H1 (cell line): ENCODE results near the gene SDHAF2. TPM values are rescaled to one million over a fixed set of nuclear protein-coding genes. Genes with fewer than 3 reads are reported as not detected.

Source experiments
- CTCF ChIA-PET: fragments of 300-600 bp; sonication (Branson Sonifier 250); formaldehyde crosslinking; loops from one replicate; lab custom pipeline; 2021; ENCODE audit not compliant: partially characterized antibody; lab: Charles Lee
- POLR2A ChIA-PET: fragments of 300-600 bp; sonication (Branson Sonifier 250); formaldehyde crosslinking; loops from one replicate; lab custom pipeline; 2021; ENCODE audit warnings: inconsistent platforms; ENCODE audit not compliant: partially characterized antibody; lab: Charles Lee
- DNase-seq, 2 experiments: peaks; one replicate each; pipeline versions ENCODE4 v3.0.0 to v3.0.0-alpha.2; 2010 to 2022; ENCODE audit warnings: low spot score in 2 of 2, low read depth in 1 of 2, mixed read lengths in 1 of 2
- FAIRE-seq: peaks from 2 replicates; lab custom pipeline; 2011; peaks lifted over from hg19 to GRCh38; lab: Jason Lieb, UNC
- H2AFZ ChIP-seq: 2 replicates; pipeline ENCODE4 v1.8.1; 2012; ENCODE audit warnings: low read length, inconsistent platforms
- H2AK5ac ChIP-seq: 2 replicates; pipeline ENCODE4 v1.6.1; 2013; ENCODE audit warnings: low read depth, low read length
- H2BK120ac ChIP-seq: replicated peaks from 2 replicates; pipeline ENCODE3; 2013; ENCODE audit warnings: low read depth, low read length, inconsistent platforms
- H2BK12ac ChIP-seq: 2 replicates; pipeline ENCODE4 v1.6.1; 2013; ENCODE audit warnings: low read depth, low read length
- H2BK15ac ChIP-seq: 2 replicates; pipeline ENCODE4 v1.6.1; 2013; ENCODE audit warnings: low read length
- H2BK20ac ChIP-seq: 2 replicates; pipeline ENCODE4 v1.6.1; 2013; ENCODE audit warnings: low read length
- H2BK5ac ChIP-seq: 2 replicates; pipeline ENCODE4 v1.6.1; 2013; ENCODE audit warnings: low read depth, low read length
- H3K14ac ChIP-seq: 2 replicates; pipeline ENCODE4 v1.6.1; 2013; ENCODE audit warnings: inconsistent platforms; ENCODE audit not compliant: insufficient read length
- H3K18ac ChIP-seq: 2 replicates; pipeline ENCODE4 v1.6.1; 2013; ENCODE audit warnings: low read length; ENCODE audit errors: extremely low read depth
- H3K23ac ChIP-seq: 2 replicates; pipeline ENCODE4 v1.6.1; 2013; ENCODE audit warnings: inconsistent platforms; ENCODE audit not compliant: insufficient read length
- H3K23me2 ChIP-seq: 2 replicates; pipeline ENCODE4 v1.6.1; 2013; ENCODE audit warnings: low read depth, low read length
- H3K27ac ChIP-seq: 2 replicates; pipeline ENCODE4 v1.6.1; 2011; ENCODE audit warnings: low read depth, low read length, inconsistent platforms
- H3K27me3 ChIP-seq, 4 experiments: replicated peaks in 1 of 4; 1 replicate in 1 of 4; 2 replicates in 3 of 4; pipeline versions ENCODE4 v1.6.1 to v1.8.1; 2011 to 2013; ENCODE audit warnings: low read length in 3 of 4, mild to moderate bottlenecking in 3 of 4, inconsistent platforms in 2 of 4, mixed read lengths in 2 of 4, moderate library complexity in 1 of 4; ENCODE audit not compliant: control insufficient read depth in 3 of 4, insufficient read depth in 3 of 4; ENCODE audit errors: extremely low read depth in 1 of 4
- H3K36me3 ChIP-seq, 4 experiments: 2 replicates each; pipeline versions ENCODE4 v1.6.1 to v1.8.1; 2011 to 2013; ENCODE audit warnings: mild to moderate bottlenecking in 4 of 4, low read length in 3 of 4, moderate library complexity in 2 of 4, control low read depth in 1 of 4, inconsistent platforms in 1 of 4; ENCODE audit not compliant: insufficient read depth in 4 of 4, control insufficient read depth in 2 of 4
- H3K4ac ChIP-seq: replicated peaks from 2 replicates; pipeline ENCODE3; 2013; ENCODE audit warnings: low read length, low read depth, mixed read lengths, inconsistent platforms; ENCODE audit not compliant: insufficient read length
- H3K4me1 ChIP-seq, 4 experiments: replicated peaks in 1 of 4; 1 replicate in 1 of 4; 2 replicates in 3 of 4; pipeline versions ENCODE4 v1.6.1 to v1.8.1; 2011 to 2013; ENCODE audit warnings: low read length in 3 of 4, inconsistent platforms in 2 of 4, mixed read lengths in 1 of 4; ENCODE audit not compliant: insufficient read depth in 4 of 4, control insufficient read depth in 3 of 4
- H3K4me2 ChIP-seq, 2 experiments: 2 replicates each; pipeline versions ENCODE4 v1.6.1 to v1.8.1; 2011 to 2013; ENCODE audit warnings: low read depth in 2 of 2, low read length in 2 of 2, control low read depth in 1 of 2, inconsistent platforms in 1 of 2, mild to moderate bottlenecking in 1 of 2; ENCODE audit not compliant: insufficient read depth in 1 of 2
- H3K4me3 ChIP-seq, 4 experiments: fragments of 200-600, 300-600 bp in 1 of 4; sonication (generic), shearing (Covaris generic), sonication (Bioruptor Twin) in 1 of 4; 2 replicates each; pipeline versions ENCODE4 v1.5.1 to v1.8.1; 2011 to 2016; ENCODE audit warnings: low read length in 4 of 4, low read depth in 3 of 4, control low read depth in 2 of 4, inconsistent platforms in 2 of 4, mild to moderate bottlenecking in 2 of 4, mixed read lengths in 1 of 4, moderate library complexity in 1 of 4; ENCODE audit not compliant: insufficient read depth in 2 of 4; ENCODE audit errors: extremely low read depth in 1 of 4
- H3K56ac ChIP-seq: replicated peaks from 2 replicates; pipeline ENCODE3; 2013; ENCODE audit warnings: low read depth, mild to moderate bottlenecking, mixed read lengths, low read length, inconsistent platforms; ENCODE audit not compliant: insufficient read length
- H3K79me1 ChIP-seq: 2 replicates; pipeline ENCODE4 v1.6.1; 2013; ENCODE audit warnings: low read depth, low read length, control low read depth
- H3K79me2 ChIP-seq, 2 experiments: 2 replicates each; pipeline versions ENCODE4 v1.6.1 to v1.8.1; 2012 to 2013; ENCODE audit warnings: low read length in 2 of 2, mild to moderate bottlenecking in 2 of 2, inconsistent platforms in 1 of 2; ENCODE audit not compliant: insufficient read depth in 2 of 2, control insufficient read depth in 1 of 2
- H3K9ac ChIP-seq, 4 experiments: replicated peaks in 1 of 4; 1 replicate in 1 of 4; 2 replicates in 3 of 4; pipeline versions ENCODE4 v1.6.1 to v1.8.1; 2011 to 2013; ENCODE audit warnings: low read depth in 3 of 4, low read length in 3 of 4, control low read depth in 2 of 4, mild to moderate bottlenecking in 2 of 4, moderate library complexity in 2 of 4, inconsistent platforms in 1 of 4; ENCODE audit errors: extremely low read depth in 1 of 4
- H3K9me3 ChIP-seq, 2 experiments: 2 replicates each; pipeline versions ENCODE4 v1.6.1 to v1.8.1; 2012 to 2013; ENCODE audit warnings: mild to moderate bottlenecking in 2 of 2, moderate library complexity in 2 of 2, control low read depth in 1 of 2, inconsistent platforms in 1 of 2, low read depth in 1 of 2, low read length in 1 of 2, mixed read lengths in 1 of 2; ENCODE audit not compliant: insufficient read depth in 2 of 2
- H4K20me1 ChIP-seq, 2 experiments: replicated peaks in 1 of 2; 2 replicates each; pipeline versions ENCODE3 to v1.8.1; 2011 to 2013; ENCODE audit warnings: inconsistent platforms in 2 of 2, low read length in 2 of 2, mild to moderate bottlenecking in 1 of 2; ENCODE audit not compliant: insufficient read depth in 2 of 2, control insufficient read depth in 1 of 2
- H4K5ac ChIP-seq: 2 replicates; pipeline ENCODE4 v1.6.1; 2013; ENCODE audit warnings: low read length, low read depth, mixed read lengths, inconsistent platforms; ENCODE audit not compliant: insufficient read length
- H4K8ac ChIP-seq: 2 replicates; pipeline ENCODE4 v1.8.0; 2013; ENCODE audit warnings: mild to moderate bottlenecking, moderate library complexity, low read length, inconsistent platforms; ENCODE audit not compliant: insufficient read depth; ENCODE audit errors: extremely low read depth
- H4K91ac ChIP-seq: replicated peaks from 2 replicates; pipeline ENCODE3; 2013; ENCODE audit warnings: low read length, mixed read lengths, inconsistent platforms; ENCODE audit not compliant: insufficient read length
- KDM5A ChIP-seq: fragments of 200-600 bp; IDR thresholded peaks from 2 replicates; pipeline ENCODE4 v1.7.1; 2012; ENCODE audit warnings: mild to moderate bottlenecking, low read length, inconsistent platforms, mixed read lengths
- RFX5 ChIP-seq: IDR thresholded peaks from 2 replicates; pipeline ENCODE4 v1.6.1; 2011; ENCODE audit warnings: low read depth, low read length, improper control_type of control experiment, borderline replicate concordance
- WGBS, 2 experiments: shearing (Covaris generic) in 1 of 2; methylation state at CpG; one replicate each; pipeline versions ENCODE4 v1.1.6 to v1.1.7; 2013 to 2015; ENCODE audit warnings: low lambda C conversion rate in 2 of 2, mixed read lengths in 2 of 2, inconsistent platforms in 1 of 2, low coverage in 1 of 2, missing lambda C conversion rate in 1 of 2; ENCODE audit not compliant: insufficient replicate concordance in 2 of 2, insufficient coverage in 1 of 2, insufficient read length in 1 of 2; ENCODE audit errors: extremely low coverage in 1 of 2, missing lambda C conversion rate in 1 of 2; 5-methylcytosine and 5-hydroxymethylcytosine counted together
- polyA plus RNA-seq, 7 experiments: library from polyadenylated mRNA; depleted of rRNA in 3 of 7; stranded (reverse) in 5 of 7; unstranded in 2 of 7; fragments of >200 nt in 5 of 7; fragments of 200-250 nt in 2 of 7; gene quantifications; 1 replicate in 5 of 7; 2 replicates in 1 of 7; 4 replicates in 1 of 7; pipeline versions ENCODE4 v1.2.1 to v1.2.3, GENCODE V29; 2011 to 2013; ENCODE audit warnings: missing spikeins in 2 of 7, mixed read lengths in 2 of 7
- total RNA-seq: library from RNA; stranded (reverse); fragmentation: NEBNext Ultra II Directional; extraction: Animal tissue kit (Norgen Biotek cat#: 25700); gene quantifications from 2 replicates; pipeline ENCODE4 v1.2.1, GENCODE V29; 2021

SDHAF2 gene
- total and polyA plus RNA-seq, 2 of the 8 experiments (the other 6 are each of a cell fraction or from before 2014, with no cell fraction given) = 41.0 to 114 TPM

- H3K23me2 ChIP-seq = peaks cover 12% of the 10 kb centered on the region
- ChIA-PET CTCF (interaction anchor here (4.4 kb wide), 1 partner anchor 55 kb away, joined by 41 read pairs; the partner anchor contains the start of genes DDB1 and TKFC), POLR2A (interaction anchor here (0.8 to 8.0 kb wide), 7 partner anchors 12 to 56 kb away, joined by 3 to 108 read pairs (median 10); partner anchors contain the start of genes CYB561A3, DDB1, TKFC and TMEM138)
- no peak overlapping the region for H3K4me3 ChIP-seq
- H2BK5ac ChIP-seq = no peak overlapping the region
- DNase-seq (no peak), FAIRE-seq (no peak)
- H3K14ac ChIP-seq = no peak overlapping the region
- H3K4me2 ChIP-seq = no peak overlapping the region
- no peak overlapping the region for H2BK120ac ChIP-seq
- peaks cover 0 to 7% (median 3%) of the 10 kb centered on the region in 4 experiments; a peak in 3 of 8 replicates for H3K36me3 ChIP-seq
- H4K91ac ChIP-seq = no peak overlapping the region
- TF ChIP-seq KDM5A (no peak), RFX5 (no peak)
- no peak overlapping the region for H2BK15ac ChIP-seq
- no peaks in the 10 kb centered on the region for H3K79me1 ChIP-seq
- no peak overlapping the region for H2BK12ac ChIP-seq
- H3K27me3 ChIP-seq = no peaks in the 10 kb centered on the region
- no peak overlapping the region for H4K5ac ChIP-seq
- 100% methylated on average over 1 of the region's 1 CpG; no CpG with 5 or more reads in 1 of the 2 experiments for WGBS, 2 experiments
- H3K56ac ChIP-seq = no peak overlapping the region
- H3K27ac ChIP-seq = no peak overlapping the region
- no peak overlapping the region for H2AFZ ChIP-seq
- no peak overlapping the region for H3K4ac ChIP-seq
- no peak overlapping the region for H4K8ac ChIP-seq
- H2AK5ac ChIP-seq = no peak overlapping the region
- no peaks in the 10 kb centered on the region; a peak in 1 of 4 replicates for H3K79me2 ChIP-seq
- H3K18ac ChIP-seq = no peak overlapping the region
- H3K23ac ChIP-seq = no peak overlapping the region
- H3K9ac ChIP-seq = no peak overlapping the region
- H3K9me3 ChIP-seq = peaks cover 0 to 4% of the 10 kb centered on the region in 2 experiments; a peak in 1 of 4 replicates
- no peak overlapping the region for H2BK20ac ChIP-seq
- H3K4me1 ChIP-seq = peaks cover 0 to 2% (median 0%) of the 10 kb centered on the region in 4 experiments; a peak in 2 of 7 replicates
- no peaks in the 10 kb centered on the region for H4K20me1 ChIP-seq
Observed at GRCh38 chr11:61390161-61390560, 39.8 kb upstream of the SDHAF2 start.
